PC-3 (cell line): ENCODE data around the gene HK1. TPM values are rescaled to one million over a fixed set of nuclear protein-coding genes. Genes with fewer than 3 reads are reported as not detected.
A peak's percentile ranks its signal among the peaks of the same experiment; 100 is the strongest.

Source experiments
- ATAC-seq: fragments of 200-7000 bp; cut with Tn5 transposase; 2 replicates; pipeline ENCODE4 v1.9.1; 2020; ENCODE audit warnings: mild to moderate bottlenecking, moderate library complexity
- BruUV-seq: library from RNA; stranded (reverse); fragments of 400-500 nt; replicated peaks from 2 replicates; lab custom pipeline; 2021; lab: Mats Ljungman, UMichigan
- CTCF ChIA-PET: fragments of 300-600 bp; sonication (Branson Sonifier 250); formaldehyde crosslinking; loops from one replicate; lab custom pipeline; 2022; ENCODE audit warnings: antibody characterized with exemption; lab: Charles Lee
- POLR2A ChIA-PET: fragments of 300-600 bp; sonication (Branson Sonifier 250); formaldehyde crosslinking; loops from one replicate; lab custom pipeline; 2022; ENCODE audit warnings: antibody characterized with exemption; ENCODE audit not compliant: unreplicated experiment; lab: Charles Lee
- DNase-seq: peaks from one replicate; pipeline ENCODE4 v3.0.0-alpha.2; 2015
- H2AFZ ChIP-seq: fragments of 300-600 bp; sonication (generic); 2 replicates; pipeline ENCODE4 v1.6.0; 2016; ENCODE audit warnings: antibody characterized with exemption, low read length
- H3F3A ChIP-seq: fragments of 300-600 bp; sonication (generic); one replicate; pipeline ENCODE4 v1.6.0; 2017; ENCODE audit warnings: antibody characterized with exemption, low read length, control low read depth, mild to moderate bottlenecking; ENCODE audit not compliant: unreplicated experiment
- H3K27ac ChIP-seq: fragments of 300-600 bp; sonication (generic); 2 replicates; pipeline ENCODE4 v1.5.1; 2016; ENCODE audit warnings: mild to moderate bottlenecking, low read length
- H3K27me3 ChIP-seq: fragments of 300-600 bp; sonication (generic); 2 replicates; pipeline ENCODE4 v1.6.1; 2016; ENCODE audit warnings: low read length, mixed read lengths
- H3K36me3 ChIP-seq: fragments of 300-600 bp; sonication (generic); 2 replicates; pipeline ENCODE4 v1.6.1; 2016; ENCODE audit warnings: low read depth, mixed run types, low read length, mixed read lengths
- H3K4me1 ChIP-seq: fragments of 300-600 bp; sonication (generic); 2 replicates; pipeline ENCODE4 v1.5.1; 2016; ENCODE audit warnings: low read length; ENCODE audit not compliant: insufficient read depth
- H3K4me2 ChIP-seq: fragments of 300-600 bp; sonication (generic); 2 replicates; pipeline ENCODE4 v1.6.0; 2016; ENCODE audit warnings: low read length
- H3K4me3 ChIP-seq: fragments of 300-600 bp; sonication (generic); 2 replicates; pipeline ENCODE4 v1.5.1; 2016; ENCODE audit warnings: mild to moderate bottlenecking, low read length, mixed read lengths
- H3K79me2 ChIP-seq: fragments of 300-600 bp; sonication (generic); 2 replicates; pipeline ENCODE4 v1.6.1; 2017; ENCODE audit warnings: low read length, mixed read lengths
- H3K9ac ChIP-seq: fragments of 300-600 bp; sonication (generic); 2 replicates; pipeline ENCODE4 v1.6.0; 2016; ENCODE audit warnings: mild to moderate bottlenecking, low read length
- H3K9me2 ChIP-seq: fragments of 300-600 bp; sonication (generic); replicated peaks from 2 replicates; pipeline ENCODE4 v1.6.1; 2016; ENCODE audit warnings: mixed run types, low read length, mixed read lengths
- H3K9me3 ChIP-seq: fragments of 300-600 bp; sonication (generic); 2 replicates; pipeline ENCODE4 v1.6.1; 2016; ENCODE audit warnings: low read length, mixed read lengths
- H4K20me1 ChIP-seq: fragments of 300-600 bp; sonication (generic); 2 replicates; pipeline ENCODE4 v1.6.1; 2016; ENCODE audit warnings: low read length, mixed read lengths
- EZH2 ChIP-seq: fragments of 300-600 bp; sonication (generic); IDR thresholded peaks from one replicate; pipeline ENCODE4 v1.6.1; 2017; ENCODE audit warnings: antibody characterized with exemption, mild to moderate bottlenecking, low read length; ENCODE audit not compliant: unreplicated experiment
- EZH2phosphoT487 ChIP-seq: fragments of 300-600 bp; sonication (generic); IDR thresholded peaks from 2 replicates; pipeline ENCODE4 v1.6.1; 2018; ENCODE audit warnings: mild to moderate bottlenecking, antibody characterized with exemption, low read length, borderline replicate concordance
- intact Hi-C: fragments of 100-400 bp; cut with micrococcal nuclease; formaldehyde crosslinking; loops from 2 replicates; pipeline ENCODE4 v1.9.0; 2023
- total RNA-seq: library from RNA; depleted of rRNA; stranded (reverse); fragments of >200 nt; gene quantifications from 2 replicates; pipeline ENCODE4 v1.2.3, GENCODE V29; 2014
- TF ChIP-seq, protein P1 (sequence below): fragments of 300-600 bp; sonication (generic); conservative IDR thresholded peaks from 2 replicates; pipeline ENCODE4 v1.5.1; 2017; ENCODE audit warnings: antibody characterized with exemption, low read depth, mild to moderate bottlenecking, low read length

HK1 gene
- total RNA-seq, 1 experiment from 2014 or later: 189 TPM

DNA sequence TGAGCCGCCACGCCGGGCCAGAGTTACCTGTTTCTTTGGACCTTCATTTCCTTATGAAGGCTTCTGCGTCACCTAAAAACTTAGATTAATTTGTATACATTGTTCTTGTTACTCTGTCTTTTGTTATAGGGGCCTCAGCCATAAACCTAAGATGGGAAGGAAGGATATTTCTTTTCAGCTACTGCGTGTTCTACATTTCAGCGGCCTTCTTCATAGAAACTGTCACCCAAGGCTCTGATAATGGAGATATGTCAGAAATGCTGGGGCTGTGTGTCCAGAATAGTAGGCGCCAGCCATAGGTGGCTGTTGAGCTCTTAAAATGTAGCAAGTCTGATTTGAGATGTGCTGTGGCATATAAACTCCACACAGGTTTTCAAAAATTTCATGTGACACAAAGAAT is 52.9 kb downstream of the HK1 start:
- Histone ChIP-seq H3K27me3 (no peaks in the 10 kb centered on the region), H3K9ac (no peak overlapping the region), H3F3A (no peaks in the 10 kb centered on the region), H3K4me2 (no peak overlapping the region), H4K20me1 (peaks cover 6% of the 10 kb centered on the region; the same call in 1 of the 2 replicates), H3K9me2 (no peaks in the 10 kb centered on the region), H3K79me2 (peaks cover 99% of the 10 kb centered on the region), H3K27ac (no peak overlapping the region), H3K4me3 (no peak overlapping the region), H3K36me3 (peaks cover 8% of the 10 kb centered on the region; the same call in 1 of the 2 replicates), H3K9me3 (no peaks in the 10 kb centered on the region), H3K4me1 (peaks cover 25% of the 10 kb centered on the region), H2AFZ (no peak overlapping the region)
- ChIA-PET CTCF (no interaction called here), POLR2A (no interaction called here)
- intact Hi-C loops: no loop called here
- DNase-seq (no peak), ATAC-seq (no peak)
- TF ChIP-seq EZH2 (no peak), EZH2phosphoT487 (no peak)
- TF ChIP-seq, protein P1, sequence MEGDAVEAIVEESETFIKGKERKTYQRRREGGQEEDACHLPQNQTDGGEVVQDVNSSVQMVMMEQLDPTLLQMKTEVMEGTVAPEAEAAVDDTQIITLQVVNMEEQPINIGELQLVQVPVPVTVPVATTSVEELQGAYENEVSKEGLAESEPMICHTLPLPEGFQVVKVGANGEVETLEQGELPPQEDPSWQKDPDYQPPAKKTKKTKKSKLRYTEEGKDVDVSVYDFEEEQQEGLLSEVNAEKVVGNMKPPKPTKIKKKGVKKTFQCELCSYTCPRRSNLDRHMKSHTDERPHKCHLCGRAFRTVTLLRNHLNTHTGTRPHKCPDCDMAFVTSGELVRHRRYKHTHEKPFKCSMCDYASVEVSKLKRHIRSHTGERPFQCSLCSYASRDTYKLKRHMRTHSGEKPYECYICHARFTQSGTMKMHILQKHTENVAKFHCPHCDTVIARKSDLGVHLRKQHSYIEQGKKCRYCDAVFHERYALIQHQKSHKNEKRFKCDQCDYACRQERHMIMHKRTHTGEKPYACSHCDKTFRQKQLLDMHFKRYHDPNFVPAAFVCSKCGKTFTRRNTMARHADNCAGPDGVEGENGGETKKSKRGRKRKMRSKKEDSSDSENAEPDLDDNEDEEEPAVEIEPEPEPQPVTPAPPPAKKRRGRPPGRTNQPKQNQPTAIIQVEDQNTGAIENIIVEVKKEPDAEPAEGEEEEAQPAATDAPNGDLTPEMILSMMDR: no peak
- BruUV-seq: no TSS peak

DNA sequence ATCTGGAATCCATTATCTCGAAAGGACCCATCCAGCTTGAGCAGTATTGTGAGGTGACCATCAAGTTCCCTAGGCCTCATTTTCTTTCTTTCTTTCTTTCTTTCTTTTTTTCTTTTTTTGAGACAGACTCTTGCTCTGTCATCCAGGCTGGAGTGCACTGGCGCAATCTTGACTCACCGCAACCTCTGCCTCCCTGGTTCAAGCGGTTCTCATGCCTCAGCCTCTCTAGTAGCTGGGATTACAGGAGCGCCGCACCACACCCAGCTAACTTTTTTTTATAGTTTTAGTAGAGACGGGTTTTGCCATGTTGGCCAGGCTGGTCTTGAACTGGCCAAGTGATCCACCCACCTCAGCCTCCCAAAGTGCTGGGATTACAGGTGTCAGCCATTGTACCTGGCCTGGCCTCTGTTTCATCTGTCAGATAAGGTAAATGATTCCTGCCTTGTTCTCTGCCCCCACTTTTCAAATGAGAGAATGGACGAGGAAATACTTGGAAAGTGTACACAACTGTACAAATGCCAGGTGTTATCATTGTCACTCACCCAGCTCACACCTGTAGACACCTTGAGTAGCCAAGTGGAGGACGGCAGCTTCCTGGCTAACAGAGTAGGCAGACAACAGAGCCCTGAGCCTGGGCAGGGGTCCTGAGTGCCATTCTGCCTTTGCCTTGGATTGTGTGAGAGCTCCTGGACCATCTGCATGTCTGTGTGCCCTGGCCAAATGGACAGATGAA is 54.1 kb downstream of the HK1 start:
- DNase-seq: no peak
- peak overlapping the region; percentile 2; the same call in 1 of the 2 replicates for H2AFZ ChIP-seq
- no TSS peak for BruUV-seq
- no peaks in the 10 kb centered on the region for H3K9me2 ChIP-seq
- no peaks in the 10 kb centered on the region for H3K9me3 ChIP-seq
- no peaks in the 10 kb centered on the region for H3K27me3 ChIP-seq
- ATAC-seq: no peak
- intact Hi-C loops: no loop called here
- TF ChIP-seq EZH2phosphoT487 (no peak), EZH2 (no peak)
- TF ChIP-seq, protein P1: no peak
- H3K36me3 ChIP-seq: peaks cover 8% of the 10 kb centered on the region; the same call in 1 of the 2 replicates
- peak overlapping the region; percentile 60 for H3K27ac ChIP-seq
- peaks cover 25% of the 10 kb centered on the region for H3K4me1 ChIP-seq
- H3K4me3 ChIP-seq: peak overlapping the region; percentile 17; the same call in 1 of the 2 replicates
- H3K9ac ChIP-seq: 0 out of 2 replicates have a peak overlapping the region, but pooled peaks have one; percentile 1
- ChIA-PET POLR2A (no interaction called here), CTCF (no interaction called here)
- no peaks in the 10 kb centered on the region for H3F3A ChIP-seq
- H4K20me1 ChIP-seq: peaks cover 8% of the 10 kb centered on the region; the same call in 1 of the 2 replicates
- H3K4me2 ChIP-seq: peak overlapping the region; percentile 59
- peaks cover 99% of the 10 kb centered on the region for H3K79me2 ChIP-seq
